Measurements from ENCODE around the gene ATG2A. TPM values are rescaled to one million over a fixed set of nuclear protein-coding genes. Genes with fewer than 3 reads are reported as not detected.

ATG2A gene
- total RNA-seq, 4 donors from 2014 or later, result 20.3 to 34.8 (median 22.2) TPM

DNA sequence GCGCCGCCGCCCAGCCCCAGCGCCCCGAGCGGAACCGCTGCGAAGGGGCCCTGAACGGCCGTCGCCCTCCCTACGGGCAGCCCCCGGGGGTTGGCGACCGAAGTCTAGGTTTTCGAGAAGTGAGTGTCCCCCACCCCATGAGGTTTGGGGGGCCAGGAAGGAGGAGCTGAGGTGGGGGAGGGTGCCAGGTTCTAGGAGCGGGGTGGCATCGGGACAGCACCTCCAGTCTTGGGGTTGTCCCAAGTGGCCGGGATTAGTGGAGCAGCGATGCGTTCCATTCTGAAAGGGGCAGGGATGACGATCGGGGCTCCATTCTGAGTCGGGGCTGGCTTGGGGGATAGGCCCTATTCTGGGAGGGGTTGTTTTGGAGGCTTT, 7.9 kb upstream of the ATG2A start:
- DNase-seq (ENCODE audit: low spot score) (no peak), ATAC-seq (ENCODE audit: low FRiP score) (no peak)
- TF ChIP-seq, protein P1, sequence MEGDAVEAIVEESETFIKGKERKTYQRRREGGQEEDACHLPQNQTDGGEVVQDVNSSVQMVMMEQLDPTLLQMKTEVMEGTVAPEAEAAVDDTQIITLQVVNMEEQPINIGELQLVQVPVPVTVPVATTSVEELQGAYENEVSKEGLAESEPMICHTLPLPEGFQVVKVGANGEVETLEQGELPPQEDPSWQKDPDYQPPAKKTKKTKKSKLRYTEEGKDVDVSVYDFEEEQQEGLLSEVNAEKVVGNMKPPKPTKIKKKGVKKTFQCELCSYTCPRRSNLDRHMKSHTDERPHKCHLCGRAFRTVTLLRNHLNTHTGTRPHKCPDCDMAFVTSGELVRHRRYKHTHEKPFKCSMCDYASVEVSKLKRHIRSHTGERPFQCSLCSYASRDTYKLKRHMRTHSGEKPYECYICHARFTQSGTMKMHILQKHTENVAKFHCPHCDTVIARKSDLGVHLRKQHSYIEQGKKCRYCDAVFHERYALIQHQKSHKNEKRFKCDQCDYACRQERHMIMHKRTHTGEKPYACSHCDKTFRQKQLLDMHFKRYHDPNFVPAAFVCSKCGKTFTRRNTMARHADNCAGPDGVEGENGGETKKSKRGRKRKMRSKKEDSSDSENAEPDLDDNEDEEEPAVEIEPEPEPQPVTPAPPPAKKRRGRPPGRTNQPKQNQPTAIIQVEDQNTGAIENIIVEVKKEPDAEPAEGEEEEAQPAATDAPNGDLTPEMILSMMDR (IDR thresholded peaks at IDR 0.05), result no peak

DNA sequence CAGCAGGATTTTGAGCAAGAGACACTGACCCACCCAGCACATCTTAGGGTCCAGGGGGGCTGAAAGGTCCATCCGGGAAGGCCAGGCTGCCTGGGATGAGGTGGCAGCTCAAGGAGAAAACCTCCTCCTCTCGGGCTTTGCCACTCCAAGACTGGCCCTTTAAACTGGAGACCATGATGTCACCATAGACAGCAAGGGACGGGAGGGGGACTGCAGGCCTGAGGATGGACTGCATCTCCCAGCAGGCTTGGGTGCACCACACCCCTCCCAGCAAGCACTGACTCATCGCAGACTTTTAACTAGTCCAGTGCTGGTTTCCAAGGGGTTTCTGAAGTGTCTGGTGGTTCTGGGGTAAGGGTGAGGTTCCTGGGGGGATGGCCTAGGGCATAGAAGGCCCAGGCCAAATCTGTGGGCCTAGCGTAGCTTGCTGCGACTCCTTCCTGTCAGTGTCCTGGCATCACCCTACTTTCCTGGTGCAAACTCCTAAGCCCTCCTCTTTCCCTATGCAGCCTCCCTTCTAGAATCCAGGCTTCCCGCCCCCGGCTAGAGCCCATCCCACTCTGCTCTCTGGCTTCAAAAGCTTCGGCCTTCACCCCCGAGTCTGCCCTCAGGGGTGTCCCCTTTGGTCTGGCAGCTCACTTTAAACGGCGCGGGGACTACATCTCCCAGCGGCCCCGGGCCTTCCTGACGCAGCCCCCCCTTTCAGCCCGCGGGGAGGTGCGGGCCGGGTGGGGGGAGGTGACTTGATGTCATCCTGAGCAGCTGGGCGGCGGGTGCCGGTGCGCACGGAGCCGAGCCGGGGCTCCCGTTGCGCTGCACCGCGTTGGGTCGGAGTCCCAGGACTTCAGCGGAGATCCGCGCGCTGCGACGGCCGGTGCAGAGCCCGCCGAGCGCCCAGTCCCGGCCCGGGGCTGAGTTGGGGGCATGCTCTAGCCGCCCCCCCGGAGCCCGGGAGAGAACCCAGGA, 7.2 kb upstream of the ATG2A start, which contains the start of gene PPP2R5B:
TSS of gene PPP2R5B (plus strand) at position 746 of the 966 bp plus-strand sequence. CDS start 1,046 bp downstream, outside the sequence.
- peak; percentile 87 for DNase-seq (ENCODE audit: low spot score)
- TF ChIP-seq, protein P1 (IDR thresholded peaks at IDR 0.05), result no peak
- ATAC-seq (ENCODE audit: low FRiP score), result peak; percentile 97

DNA sequence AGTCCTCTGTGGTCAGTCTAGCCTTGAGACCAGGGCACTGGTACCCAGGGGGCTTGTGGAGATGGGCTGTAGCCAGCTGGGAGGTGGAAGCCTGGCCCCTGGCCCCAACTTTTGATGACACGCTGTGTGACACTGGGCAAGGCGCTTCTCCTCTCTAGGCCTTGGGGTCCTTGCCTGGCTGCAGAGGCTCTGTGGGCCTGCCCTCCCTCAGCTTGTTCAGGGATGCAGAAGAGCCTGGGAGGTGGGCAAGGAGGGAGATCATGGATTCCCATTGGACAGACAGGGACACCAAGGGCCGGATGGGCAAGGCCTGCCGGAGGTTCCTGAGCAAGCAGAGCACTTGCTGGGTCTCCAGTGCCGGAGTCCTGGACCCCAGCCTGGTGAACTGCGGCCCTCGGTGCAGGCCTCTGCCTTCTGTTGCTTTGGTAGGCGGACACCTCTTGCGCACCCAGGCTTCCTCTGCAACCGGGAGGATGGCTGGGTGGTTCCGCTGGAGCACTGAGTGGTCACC, 6.2 kb upstream of the ATG2A start:
- TF ChIP-seq, protein P1 (IDR thresholded peaks at IDR 0.05), result no peak
- DNase-seq (ENCODE audit: low spot score) (no peak), ATAC-seq (ENCODE audit: low FRiP score) (no peak)

DNA sequence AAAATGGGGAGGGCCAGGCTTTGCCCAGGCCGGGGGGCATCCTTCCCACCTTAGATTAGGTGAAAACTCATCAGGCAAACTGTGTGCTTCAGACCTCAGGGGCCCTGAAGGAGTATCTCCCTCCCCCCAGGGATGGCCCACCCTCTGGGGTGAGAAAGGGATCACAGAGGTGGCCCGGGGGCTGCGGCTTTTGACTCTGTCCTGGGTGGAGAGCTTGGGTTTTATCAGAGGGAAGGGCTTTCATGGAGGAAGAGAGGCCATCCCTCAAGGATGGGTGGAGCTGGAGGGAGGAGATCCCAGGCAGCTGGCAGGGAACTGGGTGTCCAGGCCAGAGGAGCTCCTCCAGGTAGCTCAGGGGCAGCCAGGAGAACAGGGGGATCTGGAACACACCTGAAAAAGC, 4.4 kb upstream of the ATG2A start:
- TF ChIP-seq, protein P1 (IDR thresholded peaks at IDR 0.05), result no peak
- DNase-seq (ENCODE audit: low spot score), result no peak
- ATAC-seq (ENCODE audit: low FRiP score), result no peak

DNA sequence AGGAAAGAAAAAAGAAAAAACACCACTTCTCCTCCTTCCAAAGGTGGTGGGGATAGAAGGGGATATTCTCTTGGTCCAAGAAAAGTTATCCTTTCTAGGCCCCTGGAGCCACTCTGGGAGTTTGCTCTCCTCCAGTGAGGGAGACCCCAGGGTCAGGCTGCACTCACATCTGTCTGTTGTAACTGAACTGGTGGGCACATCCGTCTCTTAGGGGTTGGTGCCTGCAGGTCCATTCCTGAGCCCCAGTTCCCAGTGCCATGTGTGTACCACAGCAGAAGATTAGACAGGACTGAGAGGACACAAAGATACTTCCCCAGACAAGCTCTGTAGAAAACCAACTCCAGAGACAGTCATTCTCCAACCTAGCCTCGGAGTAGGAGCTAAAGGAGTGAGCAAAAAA, 3.1 kb upstream of the ATG2A start:
- TF ChIP-seq, protein P1 (IDR thresholded peaks at IDR 0.05), result no peak
- no peak for DNase-seq (ENCODE audit: low spot score)
- ATAC-seq (ENCODE audit: low FRiP score), result no peak

DNA sequence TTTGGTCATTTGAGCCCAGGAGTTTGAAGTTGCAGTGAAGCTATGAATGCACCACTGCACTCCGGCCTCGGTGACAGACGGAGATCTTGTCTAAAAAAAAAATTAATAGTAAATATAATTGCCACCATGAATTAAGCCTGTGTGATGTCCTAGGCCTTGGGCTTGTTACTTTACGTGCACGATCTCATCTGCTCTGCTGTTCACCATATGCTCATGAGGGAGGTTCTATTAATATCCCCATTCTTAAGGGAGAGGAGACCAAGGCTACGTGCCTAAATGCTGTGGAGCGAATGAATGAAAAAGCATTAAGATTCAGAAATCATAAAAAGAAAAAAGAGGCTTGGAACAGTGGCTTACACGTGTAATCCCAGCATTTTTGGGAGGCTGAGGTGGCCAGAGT, 2.6 kb upstream of the ATG2A start:
- ATAC-seq (ENCODE audit: low FRiP score) (no peak), DNase-seq (ENCODE audit: low spot score) (no peak)
- TF ChIP-seq, protein P1 (IDR thresholded peaks at IDR 0.05), result no peak

All from omental fat pad (tissue), 4 donors.